ENCODE results near the gene HYCC2. TPM values are rescaled to one million over a fixed set of nuclear protein-coding genes. Genes with fewer than 3 reads are reported as not detected.

HYCC2 gene
- total RNA-seq, 1 donor, result 17.7 TPM

GRCh38 chr2:201105759-201106158 lies 34.3 kb upstream of the HYCC2 start:
- no peak for TF ChIP-seq CTCF (IDR thresholded peaks at IDR 0.05; ENCODE audit: insufficient read depth, low read depth, low read length)
- no peak for DNase-seq (ENCODE audit: low read depth)
- no peak overlapping the region for H3K4me3 ChIP-seq (ENCODE audit: low read depth, low read length)

GRCh38 chr2:201100497-201100896 lies 29.0 kb upstream of the HYCC2 start:
- no peak for DNase-seq (ENCODE audit: low read depth)
- H3K4me3 ChIP-seq (ENCODE audit: low read depth, low read length), result no peak overlapping the region
- no peak for TF ChIP-seq CTCF (IDR thresholded peaks at IDR 0.05; ENCODE audit: insufficient read depth, low read depth, low read length)

- TF ChIP-seq CTCF (IDR thresholded peaks at IDR 0.05; ENCODE audit: insufficient read depth, low read depth, low read length), result no peak
- H3K4me3 ChIP-seq (ENCODE audit: low read depth, low read length), result no peak overlapping the region
- peak; percentile 58 for DNase-seq (ENCODE audit: low read depth)
Observed at GRCh38 chr2:201093573-201093972, 22.1 kb upstream of the HYCC2 start.

GRCh38 chr2:201090574-201090973 lies 19.1 kb upstream of the HYCC2 start:
- DNase-seq (ENCODE audit: low read depth), result no peak
- no peak for TF ChIP-seq CTCF (IDR thresholded peaks at IDR 0.05; ENCODE audit: insufficient read depth, low read depth, low read length)
- no peak overlapping the region for H3K4me3 ChIP-seq (ENCODE audit: low read depth, low read length)

- H3K4me3 ChIP-seq (ENCODE audit: low read depth, low read length), result no peak overlapping the region
- DNase-seq (ENCODE audit: low read depth), result no peak
- TF ChIP-seq CTCF (IDR thresholded peaks at IDR 0.05; ENCODE audit: insufficient read depth, low read depth, low read length), result no peak
Observed at GRCh38 chr2:201084863-201085262, 13.4 kb upstream of the HYCC2 start.

GRCh38 chr2:201074996-201075395 lies 3.5 kb upstream of the HYCC2 start:
- no peak for TF ChIP-seq CTCF (IDR thresholded peaks at IDR 0.05; ENCODE audit: insufficient read depth, low read depth, low read length)
- H3K4me3 ChIP-seq (ENCODE audit: low read depth, low read length), result no peak overlapping the region
- DNase-seq (ENCODE audit: low read depth), result no peak

GRCh38 chr2:201073071-201073470 lies 1.6 kb upstream of the HYCC2 start:
- TF ChIP-seq CTCF (IDR thresholded peaks at IDR 0.05; ENCODE audit: insufficient read depth, low read depth, low read length), result no peak
- peak overlapping the region; percentile 99 for H3K4me3 ChIP-seq (ENCODE audit: low read depth, low read length)
- no peak for DNase-seq (ENCODE audit: low read depth)

All from fibroblast of villous mesenchyme (primary cell).